ENCODE measurements around the gene ARR3. TPM values are rescaled to one million over a fixed set of nuclear protein-coding genes. Genes with fewer than 3 reads are reported as not detected.
"Not testable (repeated sequence)": the region's sequence is repeated elsewhere in the genome, so short reads cannot be mapped to it uniquely, and the experiment has no call there.

The ARR3 gene
- total RNA-seq, 2 donors from 2014 or later, result not detected

- WGBS, result 75% methylated on average over 2 of the region's 3 CpGs
These were observed 33.8 kb upstream of the ARR3 start, which contains the start of gene AWAT1 for GRCh38 chrX:70234355-70234754. TSS of gene AWAT1 (plus strand) at chrX:70234655. CDS start at chrX:70234696, 41 bp downstream.

GRCh38 chrX:70240751-70241150 lies 27.4 kb upstream of the ARR3 start:
- TF ChIP-seq POLR2AphosphoS5 (IDR thresholded peaks at IDR 0.05) (no peak), POLR2A (IDR thresholded peaks at IDR 0.05) (no peak)
- TF ChIP-seq, protein P1, sequence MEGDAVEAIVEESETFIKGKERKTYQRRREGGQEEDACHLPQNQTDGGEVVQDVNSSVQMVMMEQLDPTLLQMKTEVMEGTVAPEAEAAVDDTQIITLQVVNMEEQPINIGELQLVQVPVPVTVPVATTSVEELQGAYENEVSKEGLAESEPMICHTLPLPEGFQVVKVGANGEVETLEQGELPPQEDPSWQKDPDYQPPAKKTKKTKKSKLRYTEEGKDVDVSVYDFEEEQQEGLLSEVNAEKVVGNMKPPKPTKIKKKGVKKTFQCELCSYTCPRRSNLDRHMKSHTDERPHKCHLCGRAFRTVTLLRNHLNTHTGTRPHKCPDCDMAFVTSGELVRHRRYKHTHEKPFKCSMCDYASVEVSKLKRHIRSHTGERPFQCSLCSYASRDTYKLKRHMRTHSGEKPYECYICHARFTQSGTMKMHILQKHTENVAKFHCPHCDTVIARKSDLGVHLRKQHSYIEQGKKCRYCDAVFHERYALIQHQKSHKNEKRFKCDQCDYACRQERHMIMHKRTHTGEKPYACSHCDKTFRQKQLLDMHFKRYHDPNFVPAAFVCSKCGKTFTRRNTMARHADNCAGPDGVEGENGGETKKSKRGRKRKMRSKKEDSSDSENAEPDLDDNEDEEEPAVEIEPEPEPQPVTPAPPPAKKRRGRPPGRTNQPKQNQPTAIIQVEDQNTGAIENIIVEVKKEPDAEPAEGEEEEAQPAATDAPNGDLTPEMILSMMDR (IDR thresholded peaks at IDR 0.05), result no peak
- DNase-seq (ENCODE audit: low spot score), result no peak
- 100% methylated on average over 1 of the region's 1 CpG for WGBS
- H3K9me3 ChIP-seq, result no peaks in the 10 kb centered on the region
- H3K36me3 ChIP-seq, result no peaks in the 10 kb centered on the region
- no peak overlapping the region for H3K27ac ChIP-seq
- intact Hi-C loops (cut with DNase I), result no loop called here
- H3K27me3 ChIP-seq (replicated peaks; ENCODE audit: insufficient read depth), result no peaks in the 10 kb centered on the region
- no peak overlapping the region for H3K4me3 ChIP-seq
- no peaks in the 10 kb centered on the region for H3K4me1 ChIP-seq (replicated peaks)

More at GRCh38 chrX:70234355-70234754, 33.8 kb upstream of the ARR3 start, which contains the start of gene AWAT1:
- H3K4me1 ChIP-seq (replicated peaks), result no peaks in the 10 kb centered on the region
- intact Hi-C loops (cut with DNase I), result no loop called here
- H3K36me3 ChIP-seq, result no peaks in the 10 kb centered on the region
- no peak for TF ChIP-seq POLR2A (IDR thresholded peaks at IDR 0.05)
- TF ChIP-seq, protein P1 (IDR thresholded peaks at IDR 0.05), result no peak
- no peak for TF ChIP-seq POLR2AphosphoS5 (IDR thresholded peaks at IDR 0.05)
- no peak within 1 kb of the TSS for H3K4me3 ChIP-seq
- no peaks in the 10 kb centered on the region for H3K27me3 ChIP-seq (replicated peaks; ENCODE audit: insufficient read depth)
- no peaks in the 10 kb centered on the region for H3K9me3 ChIP-seq
- no peak for DNase-seq (ENCODE audit: low spot score)
- H3K27ac ChIP-seq, result no peak within 1 kb of the TSS

DNA sequence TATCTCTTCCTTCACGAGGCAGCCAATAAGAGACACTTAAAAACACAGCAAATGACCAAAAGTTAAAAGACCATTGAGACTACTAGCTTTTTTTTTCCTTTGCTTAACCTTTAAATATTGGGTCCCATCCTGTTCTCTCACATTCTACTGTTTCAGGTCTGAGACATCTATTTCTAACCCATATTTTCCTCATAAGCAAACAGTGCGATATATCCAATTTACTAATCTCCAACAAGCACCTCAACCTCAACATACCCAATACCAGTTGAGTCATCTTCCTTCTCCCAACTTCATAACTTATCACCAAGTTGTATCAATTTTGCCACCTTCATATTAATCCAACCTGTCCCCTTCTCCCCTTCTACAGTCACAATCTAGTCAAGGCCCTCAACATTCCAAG lies 26.6 kb upstream of the ARR3 start:
- Histone ChIP-seq H3K36me3 (no peaks in the 10 kb centered on the region), H3K27me3 (replicated peaks; ENCODE audit: insufficient read depth) (no peaks in the 10 kb centered on the region), H3K9me3 (no peaks in the 10 kb centered on the region), H3K27ac (no peak overlapping the region), H3K4me3 (no peak overlapping the region), H3K4me1 (replicated peaks) (no peaks in the 10 kb centered on the region)
- WGBS, result 100% methylated on average over 2 of the region's 2 CpGs
- DNase-seq (ENCODE audit: low spot score), result no peak
- TF ChIP-seq POLR2A (IDR thresholded peaks at IDR 0.05) (no peak), POLR2AphosphoS5 (IDR thresholded peaks at IDR 0.05) (no peak)
- TF ChIP-seq, protein P1 (IDR thresholded peaks at IDR 0.05), result no peak
- intact Hi-C loops (cut with DNase I), result no loop called here

- not testable (repeated sequence) for H3K4me1 ChIP-seq (replicated peaks)
These were observed 24.5 kb upstream of the ARR3 start for GRCh38 chrX:70243601-70244000.

GRCh38 chrX:70244881-70245280 lies 23.3 kb upstream of the ARR3 start:
- Histone ChIP-seq H3K4me3 (no peak overlapping the region), H3K4me1 (replicated peaks) (no peaks in the 10 kb centered on the region), H3K9me3 (no peaks in the 10 kb centered on the region), H3K27ac (no peak overlapping the region), H3K36me3 (no peaks in the 10 kb centered on the region), H3K27me3 (replicated peaks; ENCODE audit: insufficient read depth) (no peaks in the 10 kb centered on the region)
- WGBS, result 76% methylated on average over 6 of the region's 6 CpGs
- no peak for DNase-seq (ENCODE audit: low spot score)
- intact Hi-C loops (cut with DNase I), result no loop called here
- TF ChIP-seq POLR2A (IDR thresholded peaks at IDR 0.05) (no peak), POLR2AphosphoS5 (IDR thresholded peaks at IDR 0.05) (no peak)
- TF ChIP-seq, protein P1 (IDR thresholded peaks at IDR 0.05), result no peak

More at GRCh38 chrX:70243601-70244000, 24.5 kb upstream of the ARR3 start:
- H3K27ac ChIP-seq; H3K4me3 ChIP-seq; H3K9me3 ChIP-seq; H3K27me3 ChIP-seq (replicated peaks; ENCODE audit: insufficient read depth); intact Hi-C loops (cut with DNase I); H3K36me3 ChIP-seq; DNase-seq (ENCODE audit: low spot score): not testable (repeated sequence)
- 88% methylated on average over 4 of the region's 5 CpGs for WGBS
